Bone marrow (tissue), 2 donors: ENCODE measurements around the gene THTPA.
A peak's percentile ranks its signal among the peaks of the same experiment; 100 is the strongest.
"Not testable (repeated sequence)": the region's sequence is repeated elsewhere in the genome, so short reads cannot be mapped to it uniquely, and the experiment has no call there.

Experiments
- DNase-seq, 2 donors: peaks; one replicate each; lab custom pipeline; 2025; lab: John Stamatoyannopoulos, UW

THTPA gene

DNA sequence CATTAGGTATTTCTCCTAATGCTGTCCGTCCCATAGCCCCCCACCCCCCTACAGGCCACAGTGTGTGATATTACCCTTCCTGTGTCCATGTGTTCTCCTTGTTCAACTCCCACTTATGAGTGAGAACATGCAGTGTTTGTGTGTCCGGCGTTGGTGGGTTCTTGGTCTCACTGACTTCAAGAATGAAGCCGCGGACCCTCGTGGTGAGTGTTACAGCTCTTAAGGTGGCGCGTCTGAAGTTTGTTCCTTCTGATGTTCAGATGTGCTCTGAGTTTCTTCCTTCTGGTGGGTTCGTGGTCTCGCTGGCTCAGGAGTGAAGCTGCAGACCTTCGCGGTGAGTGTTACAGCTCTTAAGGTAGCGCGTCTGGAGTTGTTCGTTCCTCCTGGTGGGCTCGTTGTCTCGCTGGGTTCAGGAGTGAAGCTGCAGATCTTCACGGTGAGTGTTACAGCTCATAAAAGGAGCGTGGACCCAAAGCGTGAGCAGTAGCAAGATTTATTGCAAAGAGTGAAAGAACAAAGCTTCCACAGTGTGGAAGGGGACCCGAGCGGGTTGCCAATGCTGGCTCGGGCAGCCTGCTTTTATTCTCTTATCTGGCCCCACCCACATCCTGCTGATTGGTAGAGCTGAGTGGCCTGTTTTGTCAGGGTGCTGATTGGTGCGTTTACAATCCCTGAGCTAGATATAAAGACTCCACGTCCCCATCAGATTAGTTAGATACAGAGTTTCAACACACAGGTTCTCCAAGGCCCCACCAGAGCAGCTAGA, 27.9 kb downstream of the THTPA start:
- not testable (repeated sequence) for DNase-seq

DNA sequence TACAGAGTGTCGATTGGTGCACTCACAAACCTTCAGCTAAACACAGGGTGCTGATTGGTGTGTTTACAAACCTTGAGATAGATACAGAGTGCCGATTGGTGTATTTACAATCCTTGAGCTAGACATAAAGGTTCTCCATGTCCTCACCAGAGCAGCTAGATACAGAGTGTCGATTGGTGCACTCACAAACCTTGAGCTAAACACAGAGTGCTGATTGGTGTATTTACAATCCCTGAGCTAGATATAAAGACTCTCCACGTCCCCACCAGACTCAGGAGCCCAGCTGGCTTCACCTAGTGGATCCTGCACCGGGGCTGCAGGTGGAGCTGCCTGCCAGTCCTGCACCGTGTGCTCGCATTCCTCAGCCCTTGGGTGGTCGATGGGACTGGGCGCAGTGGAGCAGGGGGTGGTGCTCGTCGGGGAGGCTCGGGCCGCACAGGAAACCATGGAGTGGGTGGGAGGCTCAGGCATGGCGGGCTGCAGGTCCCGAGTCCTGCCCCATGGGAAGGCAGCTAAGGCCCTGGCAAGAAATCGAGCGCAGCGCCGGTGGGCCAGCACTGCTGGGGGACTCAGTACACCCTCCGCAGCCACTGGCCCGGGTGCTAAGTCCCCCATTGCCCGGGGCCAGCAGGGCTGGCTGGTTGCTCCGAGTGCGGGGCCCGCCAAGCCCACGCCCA, 28.6 kb downstream of the THTPA start:
- DNase-seq: not testable (repeated sequence)

DNA sequence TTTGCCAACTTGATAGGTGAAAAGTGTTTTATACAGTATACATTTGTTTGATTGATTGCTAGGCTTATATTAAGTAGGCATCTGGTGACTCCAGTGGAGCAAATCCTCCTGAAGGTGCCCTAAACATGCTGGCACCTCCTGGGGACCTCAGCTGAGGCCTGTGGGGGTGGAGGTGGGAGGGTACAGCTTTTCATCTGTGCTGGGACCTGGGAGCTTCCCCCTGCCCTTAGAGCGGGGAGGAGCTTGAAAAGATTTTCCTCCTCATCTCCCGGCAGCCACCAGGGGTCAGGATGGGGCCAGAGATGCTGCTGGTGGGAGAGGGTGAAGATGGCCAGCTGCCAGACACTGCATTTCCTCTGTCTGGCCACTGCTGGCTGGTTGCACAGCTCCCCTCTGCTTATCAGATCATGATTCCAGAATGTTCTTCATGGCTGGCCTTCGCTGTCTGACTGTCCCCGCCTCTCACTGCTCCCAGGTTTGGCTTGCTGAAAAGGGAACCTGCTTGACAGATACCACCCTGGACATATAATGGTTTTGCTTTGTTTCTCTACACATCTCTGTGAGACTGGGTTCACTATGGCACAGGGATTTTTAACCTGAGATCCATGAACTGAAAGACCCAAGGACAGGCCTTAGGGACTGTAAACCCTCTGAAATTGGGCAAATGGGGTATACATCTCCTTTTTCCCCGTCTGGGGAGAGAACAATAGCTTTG, 33.0 kb downstream of the THTPA start:
- DNase-seq: peak; percentile 66 to 86

DNA sequence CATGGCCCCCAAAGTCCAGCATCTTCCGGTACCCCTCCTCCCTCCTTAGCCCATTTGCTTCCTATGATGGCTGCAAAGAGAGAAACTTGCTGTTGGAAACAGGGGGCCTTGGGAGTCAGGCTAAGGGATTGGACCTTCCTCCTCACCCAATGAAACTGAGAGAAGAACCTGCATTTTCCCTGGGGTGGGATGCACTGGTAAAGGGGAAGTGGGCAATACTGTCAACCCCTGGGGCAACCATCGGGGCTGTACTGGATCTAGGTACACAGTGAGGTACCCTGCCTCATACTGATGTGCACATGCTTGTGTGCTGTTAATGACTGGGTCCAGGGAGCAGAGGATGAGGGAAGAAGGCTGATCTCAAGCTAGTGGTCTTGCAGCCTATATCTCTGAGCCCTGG, 33.5 kb downstream of the THTPA start:
- no peak for DNase-seq

DNA sequence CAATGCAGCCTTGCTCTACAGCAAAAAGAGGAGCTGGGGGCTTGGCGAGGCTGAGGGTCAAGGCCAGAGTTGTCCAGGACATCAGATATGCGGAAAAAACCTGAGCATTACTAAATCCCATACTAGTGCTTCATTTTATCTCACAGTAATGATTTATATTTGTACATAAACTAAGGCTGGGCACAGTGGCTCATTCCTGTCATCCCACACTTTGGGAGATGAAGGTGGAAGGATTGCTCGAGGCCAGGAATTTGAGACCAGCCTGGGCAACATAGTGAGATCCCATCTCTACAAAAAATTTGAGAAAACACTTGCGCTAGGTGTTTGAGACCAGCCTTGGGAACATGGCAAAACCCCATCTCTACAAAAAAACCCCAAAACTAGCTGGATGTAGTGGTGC, 34.1 kb downstream of the THTPA start:
- DNase-seq: no peak

DNA sequence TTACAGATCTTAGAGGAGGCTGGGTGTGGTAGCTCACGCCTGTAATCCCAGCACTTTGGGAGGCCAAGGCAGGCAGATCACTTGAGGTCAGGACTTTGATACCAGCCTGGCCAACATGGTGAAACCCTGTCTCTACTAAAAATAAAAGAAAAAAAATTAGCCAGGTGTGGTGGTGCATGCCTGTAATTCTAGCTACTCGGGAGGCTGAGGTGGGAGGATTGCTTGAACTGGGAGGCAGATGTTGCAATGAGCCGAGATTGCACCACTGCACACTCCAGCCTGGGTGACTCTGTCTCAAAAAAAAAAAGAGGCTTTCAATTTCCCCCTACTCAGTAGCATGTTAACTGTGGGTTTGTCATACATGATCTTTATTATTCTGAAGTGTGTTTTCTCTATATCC, 38.1 kb downstream of the THTPA start:
- DNase-seq: not testable (repeated sequence)

DNA sequence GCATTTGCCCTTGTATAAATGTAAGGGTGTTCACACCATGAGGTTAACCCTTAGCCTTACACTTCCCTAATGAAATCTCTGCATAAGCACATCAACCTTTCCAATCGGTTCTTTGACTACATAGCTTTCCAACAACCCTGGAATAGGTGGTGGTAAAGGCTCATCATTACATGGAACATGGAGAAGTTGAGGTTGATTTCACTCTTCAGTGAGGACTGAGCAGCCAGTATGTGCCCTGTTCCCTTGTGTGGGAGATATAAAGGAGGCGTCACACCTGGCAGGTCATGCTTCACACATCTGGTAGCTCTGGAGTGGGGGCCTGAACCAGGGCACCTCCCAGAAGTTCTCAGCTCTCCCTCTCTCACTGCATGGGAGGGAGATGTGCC, 44.2 kb downstream of the THTPA start:
- no peak for DNase-seq

DNA sequence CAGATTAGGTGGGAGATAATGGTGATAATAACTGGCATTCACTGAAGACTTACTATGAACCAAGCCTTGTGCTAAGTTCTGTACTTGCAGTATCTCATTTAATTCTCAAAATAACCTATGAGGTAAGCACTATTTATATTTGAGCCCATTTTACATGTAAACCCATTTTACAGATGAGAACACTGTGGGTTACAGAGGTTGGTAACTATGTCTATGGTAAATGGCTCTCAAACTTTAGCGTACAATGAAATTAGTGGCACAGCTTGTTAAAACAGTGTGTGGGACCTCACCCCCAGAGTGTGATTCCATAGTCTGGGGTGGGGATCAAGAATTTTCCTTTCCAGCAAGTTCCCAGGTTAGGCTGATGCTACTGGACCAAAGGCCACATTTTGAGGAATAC, 44.7 kb downstream of the THTPA start:
- no peak for DNase-seq

DNA sequence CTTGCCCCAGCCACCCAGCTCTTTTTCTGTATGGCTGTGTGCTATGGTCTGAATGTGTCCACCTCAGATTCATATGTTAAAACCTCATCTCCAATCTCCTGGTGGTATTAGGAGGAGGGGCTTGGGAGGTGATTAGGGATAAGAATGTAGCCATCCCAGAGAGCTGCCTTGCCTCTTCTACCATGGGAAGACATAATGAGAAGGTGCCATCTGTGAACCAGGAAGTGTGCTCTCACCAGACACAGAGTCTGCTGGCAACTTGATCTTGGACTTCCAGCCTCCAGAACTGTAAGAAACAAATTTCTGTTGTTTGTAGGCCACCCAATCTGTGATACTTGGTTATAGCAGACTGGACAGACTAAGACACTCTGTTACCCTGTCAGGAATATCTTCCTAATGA, 45.4 kb downstream of the THTPA start:
- no peak for DNase-seq

DNA sequence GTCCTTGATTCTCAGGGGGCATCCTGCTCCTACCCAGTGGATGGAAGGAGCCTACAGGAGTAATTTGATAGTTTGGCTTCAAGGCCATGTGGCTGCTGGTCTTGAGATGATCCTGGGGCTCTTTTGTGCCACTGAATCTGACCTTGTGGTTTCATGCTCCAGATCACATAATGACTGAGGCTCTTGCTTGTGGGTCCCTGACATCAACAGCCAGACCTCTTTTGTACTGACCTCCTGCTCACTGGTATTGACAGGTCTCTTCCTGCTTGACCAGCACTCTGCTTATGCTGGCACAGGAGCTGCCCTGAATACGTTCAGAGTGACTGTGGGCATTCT, 45.7 kb downstream of the THTPA start:
- no peak for DNase-seq

DNA sequence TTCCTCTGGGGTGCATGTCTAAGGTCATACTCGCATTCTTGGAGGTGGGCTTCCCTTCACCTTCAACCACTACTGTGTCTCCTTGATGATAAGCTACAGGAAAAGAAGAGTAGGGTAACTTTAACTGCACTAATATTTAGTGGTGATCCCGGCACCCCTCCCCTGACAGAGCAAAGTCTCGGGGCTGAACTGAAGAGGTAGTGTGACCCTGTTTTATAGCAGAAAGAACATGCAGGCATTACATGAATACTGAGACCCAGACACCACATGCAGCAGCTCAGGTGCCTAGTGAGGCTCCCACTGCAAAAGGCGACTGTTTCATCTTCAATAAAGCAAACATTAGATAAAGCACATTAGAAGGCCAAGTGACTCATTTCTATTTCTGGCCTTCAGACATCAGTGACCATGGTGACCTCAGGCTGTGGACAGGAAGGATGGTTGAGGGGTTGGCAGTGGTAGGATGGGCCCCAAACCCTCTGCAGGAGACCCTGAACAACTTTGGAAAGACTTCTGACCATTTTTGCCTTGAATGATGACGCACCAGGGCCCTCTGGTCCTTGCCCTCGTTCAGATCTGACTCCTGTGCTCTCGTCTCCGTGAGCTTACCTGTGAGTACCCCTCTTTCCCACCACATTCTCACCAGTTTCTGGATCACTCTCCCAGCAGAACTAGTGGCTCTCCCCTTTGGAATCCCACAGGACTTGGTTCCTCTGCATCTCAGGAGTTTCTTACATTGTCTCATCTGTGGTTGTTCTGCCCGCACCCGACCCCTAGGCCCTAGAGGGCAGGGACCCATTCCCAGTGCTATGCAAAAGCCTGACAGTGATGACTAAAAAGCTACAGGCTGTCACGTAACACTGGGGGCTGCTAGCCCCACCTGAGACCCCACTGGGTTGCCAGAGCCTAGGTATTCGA, 46.4 kb downstream of the THTPA start:
- DNase-seq: no peak

DNA sequence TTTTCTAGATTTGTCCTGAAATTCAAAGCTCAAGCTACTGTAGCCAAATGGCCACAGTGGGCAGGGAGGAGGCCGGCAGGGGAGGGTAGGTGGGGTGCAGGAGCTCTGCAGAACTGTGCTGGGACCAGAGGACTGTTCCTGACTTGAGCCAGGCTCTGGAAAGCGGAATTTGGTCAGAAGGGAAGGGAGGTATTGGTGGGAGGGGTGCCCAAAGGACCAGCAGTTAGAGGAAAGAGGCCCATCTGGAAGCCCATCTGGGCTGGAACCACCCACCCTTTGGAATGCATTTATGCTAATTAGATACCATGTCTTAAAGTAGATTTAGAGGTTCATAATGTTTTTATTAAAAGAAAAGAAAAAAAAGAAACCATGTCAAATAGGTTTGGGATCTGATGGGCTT, 47.0 kb downstream of the THTPA start:
- no peak for DNase-seq

DNA sequence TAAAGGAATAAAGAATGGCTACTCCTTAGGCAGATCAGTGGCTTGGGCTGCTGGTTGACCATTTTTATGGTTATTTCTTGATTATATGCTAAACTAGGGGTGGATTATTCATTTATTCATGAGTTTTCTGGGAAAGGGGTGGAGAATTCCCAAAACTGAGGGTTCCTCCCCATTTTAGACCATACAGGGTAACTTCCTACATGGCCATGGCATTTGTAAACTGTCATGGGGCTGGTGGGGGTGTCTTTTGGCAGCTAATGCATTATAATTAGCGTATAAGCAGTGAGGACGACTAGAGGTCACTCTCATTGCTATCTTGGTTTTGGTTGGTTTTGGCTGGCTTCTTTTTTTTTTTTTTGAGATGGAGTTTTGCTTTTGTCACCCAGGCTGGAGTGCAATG, 48.1 kb downstream of the THTPA start:
- no peak for DNase-seq

DNA sequence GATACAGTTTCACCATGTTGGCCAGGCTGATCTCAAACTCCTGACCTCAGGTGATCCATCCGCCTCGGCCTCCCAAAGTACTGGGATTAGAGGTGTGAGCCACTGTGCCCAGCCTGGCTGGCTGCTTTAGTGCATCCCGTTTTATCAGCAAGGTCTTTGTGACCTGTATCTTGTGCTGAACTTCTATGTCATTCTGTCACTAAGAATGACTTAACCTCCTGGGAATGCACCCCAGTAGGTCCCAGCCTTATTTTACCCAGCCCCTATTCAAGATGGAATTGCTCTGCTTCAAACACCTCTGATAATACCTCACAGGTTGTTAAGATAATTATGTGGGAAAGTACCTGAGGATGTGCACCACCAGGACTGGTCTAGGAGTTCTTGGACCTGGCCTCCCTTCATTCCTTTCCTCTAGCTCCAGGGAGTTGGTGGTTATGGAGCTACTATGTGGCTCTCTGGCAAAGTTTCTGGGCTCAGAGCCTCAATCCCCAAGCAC, 48.7 kb downstream of the THTPA start:
- DNase-seq: no peak

DNA sequence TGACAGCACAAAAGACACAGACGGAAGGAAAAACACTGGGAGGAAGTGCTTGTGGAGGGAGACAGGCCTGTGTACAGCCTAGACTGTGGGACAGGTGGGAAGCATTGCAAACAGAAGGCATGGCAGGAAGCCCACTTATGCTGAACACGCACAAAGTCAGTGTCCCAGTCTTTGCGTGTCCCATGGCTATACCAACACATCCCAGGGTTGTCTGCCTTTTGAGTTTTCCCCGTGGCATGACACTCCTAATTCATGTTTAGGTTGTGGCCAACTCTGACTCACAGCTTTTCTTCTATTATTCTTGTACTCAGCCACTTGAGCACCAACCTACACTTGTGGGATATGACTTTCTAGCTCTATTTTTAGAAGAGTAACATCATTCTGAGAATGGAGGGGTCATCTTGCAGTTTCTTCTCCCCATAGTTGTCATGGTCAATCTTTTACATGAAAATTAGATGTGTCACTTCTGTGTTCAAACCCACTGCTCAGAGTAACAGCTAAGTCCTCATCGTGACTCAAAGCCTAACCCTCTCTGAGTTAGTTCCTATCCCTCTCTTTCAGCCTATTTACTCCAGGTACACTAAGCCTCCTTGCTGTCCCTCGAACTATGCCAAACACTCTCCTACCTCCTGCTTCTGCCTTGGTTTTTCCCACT, 50.0 kb downstream of the THTPA start:
- no peak for DNase-seq

DNA sequence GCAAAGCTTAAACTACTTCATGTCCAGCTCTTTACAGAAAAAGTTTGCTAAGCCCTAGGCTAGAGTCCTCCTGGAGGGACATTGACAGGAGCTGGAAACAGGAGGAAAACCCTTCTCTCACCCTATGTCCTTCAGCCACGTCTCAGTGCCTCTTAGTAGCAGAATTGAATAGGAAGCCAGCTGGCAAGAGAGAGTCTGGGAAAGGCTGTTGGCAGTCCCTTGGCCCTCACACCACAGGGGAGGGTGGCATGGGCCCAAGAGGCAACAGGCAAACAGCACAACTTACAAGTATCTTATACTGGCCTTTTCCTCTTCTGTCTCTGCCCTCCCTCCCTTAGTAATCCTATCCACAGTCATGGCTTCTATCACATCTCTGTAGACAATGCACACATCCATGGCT, 52.4 kb downstream of the THTPA start:
- DNase-seq: no peak

DNA sequence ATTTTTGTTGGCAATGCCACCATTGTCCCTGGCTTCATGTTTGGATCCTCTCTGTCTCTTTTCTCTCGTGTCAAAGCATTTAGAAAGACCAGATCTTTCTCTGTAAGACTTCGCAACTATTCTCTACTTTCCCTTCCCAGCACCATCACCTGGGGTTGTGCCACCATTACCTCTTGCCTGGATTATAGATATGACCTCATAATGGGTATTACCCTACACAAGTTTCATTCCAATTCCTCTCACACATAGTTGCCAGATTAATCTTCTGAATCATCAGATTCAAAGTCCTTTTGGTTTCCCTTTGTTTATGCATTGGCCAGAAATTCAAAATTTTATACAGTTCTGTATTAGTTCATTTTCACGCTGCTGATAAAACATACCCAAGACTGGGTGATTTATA, 52.9 kb downstream of the THTPA start:
- DNase-seq: no peak

DNA sequence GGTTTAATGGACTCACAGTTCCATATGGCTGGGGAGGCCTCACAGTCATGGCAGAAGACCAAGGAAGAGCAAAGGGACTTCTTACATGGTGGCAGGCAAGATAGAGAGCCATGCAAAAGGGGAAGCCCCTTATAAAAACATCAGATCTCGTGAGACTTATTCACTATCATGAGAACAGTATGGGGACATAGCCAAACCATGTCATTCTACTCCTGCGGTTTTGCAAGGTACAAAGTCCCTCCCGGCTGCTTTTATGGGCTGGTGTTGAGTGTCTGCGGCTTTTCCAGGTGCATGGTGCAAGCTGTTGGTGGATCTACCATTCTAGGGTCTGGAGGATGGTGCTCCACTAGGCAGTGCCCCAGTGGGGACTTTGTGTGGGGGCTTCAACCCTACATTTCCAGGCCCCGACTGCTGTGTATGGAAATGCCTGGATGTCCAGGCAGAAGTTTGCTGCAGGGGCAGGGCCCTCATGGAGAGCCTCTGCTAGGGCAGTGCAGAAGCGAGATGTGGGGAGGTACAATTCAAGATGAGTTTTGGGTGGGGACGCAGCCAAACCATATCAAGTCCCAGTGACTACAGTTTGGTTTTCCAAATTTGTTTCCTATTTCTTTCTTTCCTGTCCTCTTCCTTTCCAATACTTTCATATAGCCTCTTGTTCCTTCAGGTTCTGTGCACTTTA, 53.5 kb downstream of the THTPA start:
- not testable (repeated sequence) for DNase-seq
